Occipital lobe (tissue), 2 donors: Measurements from ENCODE around the gene CLEC18A. TPM values are rescaled to one million over a fixed set of nuclear protein-coding genes. Genes with fewer than 3 reads are reported as not detected.

Source experiments
- small RNA-seq: library from RNA; depleted of rRNA; stranded (forward); fragments of <200 nt; gene quantifications from one replicate; pipeline ENCODE3, GENCODE V24; 2014
- total RNA-seq: library from RNA; depleted of rRNA; stranded (reverse); fragments of >200 nt; gene quantifications from one replicate; pipeline ENCODE4 v1.2.3, GENCODE V29; 2014

CLEC18A gene
- total RNA-seq, 1 donor from 2014 or later, result not detected

Small RNAs within 50 kb of the gene (small RNA-seq; reads per million reads assigned to genes)
- not detected for gene AC026468.1
- gene MIR140, result 42.4 reads per million, percentile 95 among the genes with 10 or more reads in this experiment

Other genes starting within 250 kb of the CLEC18A start
- gene NQO1, start 224.8 kb upstream of the CLEC18A start, total RNA-seq, result 8.4 TPM
- 11.1 TPM for gene NOB1, start 196.4 kb upstream of the CLEC18A start, total RNA-seq
- gene WWP2, start 189.0 kb upstream of the CLEC18A start, total RNA-seq, result 15.9 TPM
- gene PDPR, start 163.0 kb downstream of the CLEC18A start, total RNA-seq, result 8.7 TPM
- gene CLEC18C, start 222.5 kb downstream of the CLEC18A start, total RNA-seq, result 0.16 TPM